GM03348 (cell line): ENCODE results near the gene CRYGC.
"Not testable (repeated sequence)": the region's sequence is repeated elsewhere in the genome, so short reads cannot be mapped to it uniquely, and the experiment has no call there.

Experiments
- DNase-seq: peaks from one replicate; pipeline ENCODE4 v3.0.0; 2012; ENCODE audit warnings: low spot score

Gene CRYGC

DNA sequence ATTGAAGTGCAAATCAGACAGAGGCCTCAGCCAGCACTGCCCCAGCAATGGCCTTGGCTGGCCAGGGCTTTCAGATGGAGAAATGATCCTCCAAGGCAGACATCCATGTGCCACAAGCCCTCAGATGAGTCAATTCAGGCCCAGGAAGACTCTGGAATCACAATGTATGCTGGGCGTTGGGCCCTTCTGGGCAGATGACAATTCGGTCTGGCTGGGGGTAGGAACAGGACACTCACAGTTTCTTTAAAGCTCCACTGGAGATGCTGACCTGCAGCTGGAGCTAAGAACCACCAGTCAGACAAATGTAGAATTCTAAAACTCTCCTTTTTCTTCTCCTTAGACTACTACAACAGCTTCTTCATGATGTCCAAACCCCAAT is 7.1 kb upstream of the CRYGC start:
- no peak for DNase-seq

GRCh38 chr2:208135794-208136715 is 6.4 kb upstream of the CRYGC start:
- no peak for DNase-seq

DNA sequence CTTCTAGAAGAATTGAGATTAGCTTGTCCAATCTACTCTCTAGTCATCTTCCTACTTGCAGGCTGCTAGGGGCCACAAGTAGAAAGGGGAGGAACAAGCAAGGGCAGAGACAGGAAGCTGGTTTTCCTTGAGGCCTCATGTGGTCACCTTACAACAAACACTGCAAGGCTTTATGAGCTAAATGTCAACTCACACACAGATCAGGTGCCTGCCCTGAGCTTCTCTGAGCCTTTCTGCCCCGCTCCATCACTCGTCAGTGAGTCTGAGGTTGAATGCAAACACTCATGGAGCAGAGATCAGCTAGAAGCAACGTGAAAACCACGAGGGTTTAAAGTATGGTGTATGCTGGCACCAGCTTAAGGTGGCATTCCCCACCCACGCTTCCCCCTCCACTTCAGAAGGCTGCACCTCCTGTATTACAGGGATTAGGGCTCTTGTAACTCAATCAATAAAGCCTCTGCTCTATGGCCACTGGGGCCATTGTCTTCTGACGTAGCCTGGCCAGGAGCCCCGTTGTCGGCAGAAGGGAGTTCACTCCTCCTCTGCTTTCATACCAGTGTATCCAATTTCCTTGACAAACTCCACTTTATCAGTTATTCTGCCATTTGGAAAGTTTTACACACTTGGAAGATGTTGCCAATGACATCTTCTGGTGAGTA is 5.4 kb upstream of the CRYGC start:
- no peak for DNase-seq

DNA sequence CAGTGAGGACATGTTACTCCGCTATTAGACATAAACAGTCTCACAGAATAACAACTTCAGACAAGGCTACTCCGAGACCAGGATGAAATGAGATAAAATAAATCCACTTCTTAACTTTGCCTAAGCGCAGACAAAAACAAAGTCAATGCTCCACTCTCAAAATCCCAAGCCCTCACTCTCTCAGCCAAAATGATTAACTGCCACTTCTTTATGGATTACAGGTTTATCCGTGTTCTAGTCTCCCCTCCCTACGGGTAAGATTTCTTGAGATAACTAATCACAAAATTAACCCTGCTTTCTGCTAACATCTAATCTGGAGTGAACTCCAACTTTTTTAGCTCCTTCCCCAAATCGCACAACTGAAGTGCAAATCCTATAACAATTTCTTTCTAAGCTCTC is 1.1 kb upstream of the CRYGC start:
- DNase-seq: no peak

- DNase-seq: no peak
Measured at GRCh38 chr2:208128136-208128535, 1.5 kb downstream of the CRYGC start.

DNA sequence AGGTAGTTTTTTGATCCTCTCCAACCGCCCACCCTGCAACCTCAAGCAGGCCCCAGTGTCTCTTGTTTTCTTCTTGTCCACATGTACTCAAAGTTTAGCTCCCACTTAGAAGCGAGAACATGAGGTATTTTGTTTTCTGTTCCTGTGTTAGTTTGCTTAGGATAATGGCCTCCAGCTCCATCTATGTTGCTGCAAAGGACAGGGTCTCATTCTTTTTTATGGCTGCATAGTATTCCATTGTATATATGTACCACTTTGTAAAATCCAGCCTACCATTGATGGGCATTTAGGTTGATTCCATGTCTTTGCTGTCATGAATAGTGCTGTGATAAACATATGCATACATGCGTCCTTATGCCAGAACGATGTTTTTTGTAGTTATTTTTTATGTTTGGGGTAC is 2.5 kb downstream of the CRYGC start:
- no peak for DNase-seq

GRCh38 chr2:208125251-208125650 is 4.4 kb downstream of the CRYGC start:
- no peak for DNase-seq

DNA sequence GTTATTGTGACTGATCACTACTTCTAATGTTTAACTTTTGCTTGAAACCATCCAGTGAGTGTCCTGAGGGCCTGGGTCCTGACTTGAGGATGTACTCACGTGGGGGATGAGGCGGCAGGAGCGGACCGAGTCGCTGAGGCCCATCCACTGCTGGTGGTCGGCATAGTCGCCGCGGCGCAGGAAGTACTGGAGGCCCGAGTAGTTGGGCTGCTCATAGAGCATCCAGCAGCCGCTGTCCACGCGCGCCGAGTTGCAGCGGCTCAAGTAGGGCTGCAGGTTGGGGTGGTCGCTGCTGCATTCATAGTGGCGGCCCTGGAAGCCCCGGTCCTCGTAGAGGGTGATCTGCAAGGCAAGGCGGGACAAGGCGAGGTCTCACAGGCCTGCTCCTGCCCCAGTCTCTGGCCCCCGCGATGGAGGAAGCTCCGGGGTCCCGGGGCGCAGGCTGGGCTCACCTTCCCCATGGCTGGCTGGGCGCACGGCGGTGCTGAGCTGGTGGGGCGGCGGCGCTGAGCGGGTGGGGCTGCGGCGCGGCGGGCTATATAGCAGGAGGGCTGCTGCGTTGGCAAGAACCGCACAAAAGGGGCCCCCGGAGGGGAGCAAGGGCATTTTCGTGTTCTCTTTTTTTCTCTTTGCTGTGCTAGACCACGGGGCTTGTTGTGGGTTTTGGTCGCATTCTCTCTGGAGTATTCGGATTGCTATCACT is 5.5 kb downstream of the CRYGC start, which contains the start of gene CRYGD:
CRYGD (minus strand) TSS at position 512 of the 703 bp plus-strand sequence; CDS start at position 461, 51 bp downstream.
- not testable (repeated sequence) for DNase-seq

GRCh38 chr2:208122248-208122647 is 7.4 kb downstream of the CRYGC start:
- DNase-seq: no peak

GRCh38 chr2:208118918-208119317 is 10.7 kb downstream of the CRYGC start:
- DNase-seq: no peak

GRCh38 chr2:208117390-208117789 is 12.2 kb downstream of the CRYGC start:
- not testable (repeated sequence) for DNase-seq

DNA sequence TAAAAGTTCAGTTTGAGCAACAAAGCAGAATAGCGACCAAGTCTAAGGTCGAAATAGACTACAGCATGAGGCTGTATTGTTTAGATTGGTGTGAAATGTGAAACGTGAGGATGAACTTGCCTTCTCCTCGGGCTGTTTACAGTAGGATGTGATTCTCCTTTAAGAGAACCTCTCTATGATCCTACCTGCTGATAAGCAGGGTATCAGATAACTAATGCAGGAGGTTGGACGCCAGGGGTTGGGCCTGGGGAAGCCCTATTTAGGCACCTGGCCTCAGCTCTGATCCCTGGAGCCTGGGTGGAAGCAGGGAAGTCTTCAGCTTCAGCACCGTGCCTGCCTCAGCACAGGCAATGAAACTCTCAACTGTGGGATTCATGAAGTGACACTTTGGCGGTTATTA is 16.7 kb downstream of the CRYGC start:
- DNase-seq: no peak

GRCh38 chr2:208112273-208112745 is 17.3 kb downstream of the CRYGC start:
- not testable (repeated sequence) for DNase-seq

DNA sequence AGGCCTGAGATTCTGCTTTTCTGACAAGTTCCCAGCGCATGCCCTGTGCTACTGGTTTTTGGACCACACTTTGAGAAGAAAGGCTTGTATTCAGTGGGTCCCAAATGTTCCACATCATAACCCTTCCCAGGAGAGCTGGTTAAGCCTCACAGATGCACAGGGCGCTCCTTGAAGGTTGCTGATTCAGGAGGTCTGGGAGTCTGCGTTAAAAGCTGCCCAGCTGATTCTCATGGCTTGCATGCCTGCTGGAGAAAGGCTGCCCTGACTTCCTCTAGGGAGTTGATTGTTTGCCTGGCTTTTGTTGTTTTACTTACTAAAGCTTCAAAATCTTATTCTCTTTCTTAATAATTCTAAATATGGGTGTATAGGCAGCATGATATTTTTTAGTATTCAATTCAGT is 26.0 kb downstream of the CRYGC start:
- no peak for DNase-seq

GRCh38 chr2:208101716-208102631 is 27.7 kb downstream of the CRYGC start:
- DNase-seq: peak; percentile 35

DNA sequence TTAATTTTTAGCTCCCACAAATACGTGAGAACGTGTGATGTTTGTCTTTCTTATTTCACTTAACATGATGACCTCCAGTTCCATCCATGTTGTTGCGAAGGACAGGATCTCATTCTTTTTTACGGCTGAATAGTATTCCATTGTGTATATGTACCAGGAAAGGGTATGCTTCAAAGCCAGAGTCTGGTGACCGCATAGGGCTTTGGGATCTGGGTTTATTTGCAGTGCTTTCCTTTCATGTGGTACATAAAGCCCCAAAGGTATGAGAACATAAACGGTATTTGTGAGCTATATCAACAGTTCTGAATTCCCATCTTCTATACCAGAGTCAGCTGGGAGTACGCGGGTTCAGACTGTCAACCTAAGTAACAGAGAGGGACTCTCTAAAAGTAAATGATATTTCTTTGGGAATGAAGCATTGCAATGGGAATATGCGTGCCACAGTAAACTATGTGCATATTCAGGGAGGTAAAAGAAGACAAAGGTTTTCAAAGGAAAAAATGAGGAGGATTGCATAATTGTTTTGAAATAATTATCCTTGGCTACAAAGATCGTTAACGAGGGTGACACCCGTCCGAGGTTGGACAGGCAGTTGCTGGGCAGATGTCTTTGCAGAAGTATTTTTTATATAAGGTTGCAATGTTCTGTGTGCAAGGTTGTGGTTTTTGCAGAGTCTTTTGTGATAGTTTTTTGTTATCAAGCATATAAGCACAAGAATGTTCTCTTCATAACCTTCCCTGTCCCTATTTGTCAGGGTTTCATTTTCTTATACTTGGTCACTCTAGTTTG is 29.8 kb downstream of the CRYGC start:
- no peak for DNase-seq

DNA sequence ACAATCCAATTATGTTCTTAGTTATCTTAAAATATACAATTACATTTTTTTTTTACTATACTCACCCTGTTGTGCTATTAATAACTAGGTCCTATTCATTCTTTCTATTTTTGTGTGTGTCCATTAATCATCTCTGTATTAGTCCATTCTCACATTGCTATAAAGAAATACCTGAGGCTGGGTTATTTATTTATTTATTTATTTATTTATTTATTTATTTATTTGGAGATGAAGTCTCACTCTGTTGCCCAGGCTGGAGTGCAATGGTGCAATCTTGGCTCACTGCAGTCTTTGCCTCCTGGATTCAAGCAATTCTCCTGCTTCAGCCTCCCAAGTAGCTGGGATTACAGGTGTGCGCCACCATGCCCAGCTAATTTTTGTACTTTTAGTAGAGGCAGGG is 30.9 kb downstream of the CRYGC start:
- not testable (repeated sequence) for DNase-seq

- no peak for DNase-seq
Measured at GRCh38 chr2:208098267-208098666, 31.4 kb downstream of the CRYGC start.

GRCh38 chr2:208097801-208098200 is 31.8 kb downstream of the CRYGC start:
- peak; percentile 62 for DNase-seq

DNA sequence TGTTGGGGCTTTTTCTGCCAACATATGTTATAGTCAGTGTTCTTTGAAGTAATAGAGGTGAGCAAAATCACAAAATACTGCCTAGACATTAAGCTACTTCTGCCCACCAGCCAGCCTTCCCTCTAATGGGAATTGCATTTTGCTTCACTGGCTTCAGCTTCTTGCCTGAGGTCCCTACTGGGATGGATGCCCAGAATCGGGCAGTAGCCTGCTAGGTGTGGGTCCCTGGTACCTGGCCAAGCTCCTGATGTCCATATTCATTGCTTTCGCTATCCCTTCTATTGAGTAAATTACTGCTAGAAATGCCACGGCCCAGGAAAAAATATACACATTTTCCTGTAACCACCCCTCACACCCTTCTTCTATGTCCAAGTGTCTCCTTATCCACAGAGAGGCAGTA is 32.3 kb downstream of the CRYGC start:
- no peak for DNase-seq

GRCh38 chr2:208096080-208096479 is 33.5 kb downstream of the CRYGC start:
- no peak for DNase-seq
